Natural killer cell (primary cell): ENCODE data around the gene FAM83C. TPM values are rescaled to one million over a fixed set of nuclear protein-coding genes. Genes with fewer than 3 reads are reported as not detected.

Source experiments
- ATAC-seq, 3 donors: fragments of 150-1000 bp in 2 of 3; fragments of 200-7000 bp in 1 of 3; cut with Tn5 transposase; 1 replicate in 1 of 3; 2 replicates in 2 of 3; pipeline ENCODE4 v1.10.0; 2021; ENCODE audit warnings: mild to moderate bottlenecking in 2 of 3, moderate library complexity in 2 of 3
- DNase-seq, 2 donors: peaks; one replicate each; pipeline versions ENCODE4 v3.0.0 to v3.0.0-alpha.2; 2013 to 2021; ENCODE audit warnings: mixed read lengths in 1 of 2
- H3K27ac ChIP-seq: one replicate; pipeline ENCODE4 v1.5.1; 2013; ENCODE audit warnings: mild to moderate bottlenecking, low read length
- H3K27me3 ChIP-seq: one replicate; pipeline ENCODE4 v1.6.1; 2013; ENCODE audit warnings: low read length; ENCODE audit not compliant: control insufficient read depth, insufficient read depth
- H3K36me3 ChIP-seq: one replicate; pipeline ENCODE4 v1.6.1; 2013; ENCODE audit warnings: low read length; ENCODE audit not compliant: control insufficient read depth, insufficient read depth
- H3K4me1 ChIP-seq: one replicate; pipeline ENCODE4 v1.6.1; 2013; ENCODE audit warnings: low read length; ENCODE audit not compliant: control insufficient read depth, insufficient read depth
- H3K4me3 ChIP-seq: one replicate; pipeline ENCODE4 v1.5.1; 2013; ENCODE audit warnings: low read length
- H3K9me3 ChIP-seq: one replicate; pipeline ENCODE4 v1.6.1; 2013; ENCODE audit warnings: low read length; ENCODE audit not compliant: control insufficient read depth, insufficient read depth
- H3K27ac Mint-ChIP-seq, 2 donors: one replicate each; pipeline ENCODE4 v1.8.0; 2022; ENCODE audit warnings: mild to moderate bottlenecking in 2 of 2, mixed read lengths in 2 of 2, moderate library complexity in 1 of 2
- H3K27me3 Mint-ChIP-seq, 2 donors: one replicate each; pipeline ENCODE4 v1.8.0; 2022; ENCODE audit warnings: low read depth in 2 of 2, mixed read lengths in 2 of 2
- H3K36me3 Mint-ChIP-seq: one replicate; pipeline ENCODE4 v1.8.0; 2022; ENCODE audit warnings: mixed read lengths
- H3K4me1 Mint-ChIP-seq, 2 donors: one replicate each; pipeline ENCODE4 v1.8.0; 2022; ENCODE audit warnings: mixed read lengths in 2 of 2
- H3K4me3 Mint-ChIP-seq: one replicate; pipeline ENCODE4 v1.8.0; 2022; ENCODE audit warnings: mild to moderate bottlenecking, moderate library complexity, mixed read lengths
- H3K9me3 Mint-ChIP-seq, 2 donors: one replicate each; pipeline ENCODE4 v1.8.0; 2022; ENCODE audit warnings: mixed read lengths in 2 of 2
- CTCF ChIP-seq: fragments of 200-600 bp; IDR thresholded peaks from one replicate; pipeline ENCODE4 v1.8.0; 2022; ENCODE audit warnings: antibody characterized with exemption
- WGBS: methylation state at CpG from one replicate; pipeline ENCODE4 v1.1.7; 2013; ENCODE audit warnings: missing lambda C conversion rate; ENCODE audit not compliant: insufficient coverage; 5-methylcytosine and 5-hydroxymethylcytosine counted together
- intact Hi-C: fragments of 100-400 bp; cut with micrococcal nuclease; formaldehyde crosslinking; loops from one replicate; pipeline ENCODE4 v1.14.2; 2022
- total RNA-seq, 4 donors: library from RNA; stranded (reverse); fragments of 120-200 nt in 1 of 4; gene quantifications; one replicate each; pipeline versions ENCODE4 v1.2.3 to v1.2.4, GENCODE V29; 2013 to 2022

FAM83C gene
- total RNA-seq, 3 donors from 2014 or later (not counting 1 experiment from before 2014, with no cell fraction given), result not detected

GRCh38 chr20:35304956-35305355, 12.7 kb upstream of the FAM83C start:
- 94% methylated on average over 6 of the region's 6 CpGs for WGBS
- peaks cover 8% of the 10 kb centered on the region for H3K36me3 ChIP-seq
- ATAC-seq (no peak), DNase-seq (no peak)
- Mint-ChIP-seq H3K27me3 (no peaks in the 10 kb centered on the region), H3K9me3 (no peaks in the 10 kb centered on the region), H3K4me1 (peaks cover 5 to 7% of the 10 kb centered on the region in 2 donors), H3K4me3 (no peak overlapping the region), H3K36me3 (no peaks in the 10 kb centered on the region), H3K27ac (no peak overlapping the region)
- no peak for TF ChIP-seq CTCF
- intact Hi-C loops, result loop anchor here (1.0 to 2.0 kb wide), 2 partner anchors 134 to 142 kb away; partner anchors contain the start of gene GDF5
- peaks cover 7% of the 10 kb centered on the region for H3K4me1 ChIP-seq
- no peaks in the 10 kb centered on the region for H3K9me3 ChIP-seq
- H3K27ac ChIP-seq, result no peak overlapping the region
- H3K27me3 ChIP-seq, result no peaks in the 10 kb centered on the region
- H3K4me3 ChIP-seq, result no peak overlapping the region

GRCh38 chr20:35303735-35304491, 11.7 kb upstream of the FAM83C start:
- intact Hi-C loops, result loop anchor here (1.0 to 2.0 kb wide), 2 partner anchors 135 to 143 kb away; partner anchors contain the start of gene GDF5
- TF ChIP-seq CTCF, result peak; percentile 82
- ATAC-seq (peak; percentile 85 to 94 (median 93)), DNase-seq (peak; percentile 68 to 93)
- WGBS, result 33% methylated on average over 17 of the region's 18 CpGs
- Mint-ChIP-seq H3K27ac (no peak overlapping the region), H3K4me1 (peaks cover 5 to 7% of the 10 kb centered on the region in 2 donors), H3K4me3 (no peak overlapping the region), H3K9me3 (no peaks in the 10 kb centered on the region), H3K36me3 (no peaks in the 10 kb centered on the region), H3K27me3 (no peaks in the 10 kb centered on the region)
- no peak overlapping the region for H3K27ac ChIP-seq
- no peaks in the 10 kb centered on the region for H3K27me3 ChIP-seq
- H3K4me1 ChIP-seq, result peaks cover 7% of the 10 kb centered on the region
- no peak overlapping the region for H3K4me3 ChIP-seq
- H3K9me3 ChIP-seq, result no peaks in the 10 kb centered on the region
- peaks cover 5% of the 10 kb centered on the region for H3K36me3 ChIP-seq

- no peak for ATAC-seq
- Histone ChIP-seq H3K27ac (no peak overlapping the region), H3K36me3 (peaks cover 5% of the 10 kb centered on the region), H3K9me3 (no peaks in the 10 kb centered on the region), H3K4me1 (peaks cover 7% of the 10 kb centered on the region), H3K27me3 (no peaks in the 10 kb centered on the region), H3K4me3 (no peak overlapping the region)
- Mint-ChIP-seq H3K36me3 (no peaks in the 10 kb centered on the region), H3K27ac (no peak overlapping the region), H3K4me1 (peaks cover 5 to 7% of the 10 kb centered on the region in 2 donors), H3K27me3 (peaks cover 0 to 3% of the 10 kb centered on the region in 2 donors), H3K9me3 (no peaks in the 10 kb centered on the region), H3K4me3 (no peak overlapping the region)
- DNase-seq, result no peak
- intact Hi-C loops, result no loop called here
- no peak for TF ChIP-seq CTCF
- 83% methylated on average over 11 of the region's 11 CpGs for WGBS
Measured at GRCh38 chr20:35303382-35303734, 11.1 kb upstream of the FAM83C start.
